Smooth muscle cell (in vitro differentiated cells): Measurements from ENCODE around the gene XPO1. TPM values are rescaled to one million over a fixed set of nuclear protein-coding genes. Genes with fewer than 3 reads are reported as not detected.

Experiments used
- DNase-seq: peaks from one replicate; lab custom pipeline; 2025; ENCODE audit not compliant: unreplicated experiment; lab: John Stamatoyannopoulos, UW
- H2AFZ ChIP-seq: fragments of 200-600 bp; sonication (generic); 2 replicates; pipeline ENCODE4 v1.6.0; 2016; ENCODE audit warnings: antibody characterized with exemption, low read depth, mild to moderate bottlenecking
- H3F3A ChIP-seq: fragments of 200-600 bp; sonication (generic); 2 replicates; pipeline ENCODE4 v1.6.0; 2017; ENCODE audit warnings: antibody characterized with exemption, low read depth
- H3K27ac ChIP-seq: fragments of 200-600 bp; sonication (generic); 2 replicates; pipeline ENCODE4 v1.5.1; 2016; ENCODE audit warnings: low read depth, mild to moderate bottlenecking
- H3K27me3 ChIP-seq: fragments of 200-600 bp; sonication (generic); 2 replicates; pipeline ENCODE4 v1.6.1; 2016; ENCODE audit warnings: low read depth, mild to moderate bottlenecking
- H3K36me3 ChIP-seq: fragments of 200-600 bp; sonication (generic); 2 replicates; pipeline ENCODE4 v1.5.1; 2016; ENCODE audit warnings: low read depth
- H3K4me1 ChIP-seq: fragments of 200-600 bp; sonication (generic); 2 replicates; pipeline ENCODE4 v1.5.1; 2016; ENCODE audit warnings: low read depth
- H3K4me2 ChIP-seq: fragments of 200-600 bp; sonication (generic); 2 replicates; pipeline ENCODE4 v1.6.0; 2016; ENCODE audit warnings: mild to moderate bottlenecking
- H3K4me3 ChIP-seq: fragments of 200-600 bp; sonication (generic); 2 replicates; pipeline ENCODE4 v1.5.1; 2016; ENCODE audit warnings: mild to moderate bottlenecking
- H3K79me2 ChIP-seq: fragments of 200-600 bp; sonication (generic); 2 replicates; pipeline ENCODE4 v1.6.0; 2016; ENCODE audit warnings: low read depth, mild to moderate bottlenecking
- H3K9ac ChIP-seq: fragments of 200-600 bp; sonication (generic); 2 replicates; pipeline ENCODE4 v1.6.0; 2016; ENCODE audit warnings: low read depth
- H3K9me3 ChIP-seq: fragments of 200-600 bp; sonication (generic); replicated peaks from 2 replicates; pipeline ENCODE4 v1.5.1; 2016; ENCODE audit warnings: low read depth
- H4K20me1 ChIP-seq: fragments of 200-600 bp; sonication (generic); 2 replicates; pipeline ENCODE4 v1.6.0; 2016; ENCODE audit warnings: low read depth
- WGBS: methylation state at CpG from one replicate; pipeline ENCODE4 v1.1.7; 2016; ENCODE audit warnings: low lambda C conversion rate; 5-methylcytosine and 5-hydroxymethylcytosine counted together
- polyA plus RNA-seq: library from polyadenylated mRNA; unstranded; fragments of >200 nt; fragmentation: Nextera tagmentation; extraction: Ambion mirVana; gene quantifications from 2 replicates; pipeline ENCODE4 v1.2.1, GENCODE V29; 2016
- total RNA-seq: library from RNA; depleted of rRNA; stranded (reverse); fragments of >200 nt; gene quantifications from 2 replicates; pipeline ENCODE4 v1.2.3, GENCODE V29; 2014
- TF ChIP-seq, protein P1 (sequence below): fragments of 200-600 bp; sonication (generic); IDR thresholded peaks from 2 replicates; pipeline ENCODE4 v1.5.1; 2017; ENCODE audit warnings: borderline replicate concordance, mild to moderate bottlenecking, antibody characterized with exemption; ENCODE audit not compliant: insufficient read depth, poor library complexity, severe bottlenecking

Gene XPO1
- total and polyA plus RNA-seq, 2 experiments from 2014 or later = 42.6 to 449 TPM

DNA sequence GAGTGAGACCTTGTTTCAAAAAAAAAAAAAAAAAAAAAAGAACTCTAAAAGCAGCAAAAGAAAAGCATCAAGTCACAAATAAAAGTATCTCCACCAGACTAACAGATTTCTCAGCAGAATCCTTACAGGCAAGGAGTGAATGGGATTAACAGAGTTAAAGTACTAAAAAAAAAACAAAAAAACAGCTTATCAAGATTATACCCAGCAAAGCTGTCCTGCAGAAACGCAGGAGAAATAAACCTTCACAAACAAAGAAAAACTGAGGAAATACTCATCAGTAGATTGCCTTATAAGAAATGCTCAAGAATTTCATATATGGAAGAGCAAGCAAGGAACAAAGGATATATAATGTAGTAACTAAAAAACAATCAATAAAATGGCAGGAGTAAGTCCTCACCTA is 102.9 kb downstream of the XPO1 start:
- H3K4me3 ChIP-seq = no peak overlapping the region
- no peaks in the 10 kb centered on the region for H3K9me3 ChIP-seq
- TF ChIP-seq, protein P1, sequence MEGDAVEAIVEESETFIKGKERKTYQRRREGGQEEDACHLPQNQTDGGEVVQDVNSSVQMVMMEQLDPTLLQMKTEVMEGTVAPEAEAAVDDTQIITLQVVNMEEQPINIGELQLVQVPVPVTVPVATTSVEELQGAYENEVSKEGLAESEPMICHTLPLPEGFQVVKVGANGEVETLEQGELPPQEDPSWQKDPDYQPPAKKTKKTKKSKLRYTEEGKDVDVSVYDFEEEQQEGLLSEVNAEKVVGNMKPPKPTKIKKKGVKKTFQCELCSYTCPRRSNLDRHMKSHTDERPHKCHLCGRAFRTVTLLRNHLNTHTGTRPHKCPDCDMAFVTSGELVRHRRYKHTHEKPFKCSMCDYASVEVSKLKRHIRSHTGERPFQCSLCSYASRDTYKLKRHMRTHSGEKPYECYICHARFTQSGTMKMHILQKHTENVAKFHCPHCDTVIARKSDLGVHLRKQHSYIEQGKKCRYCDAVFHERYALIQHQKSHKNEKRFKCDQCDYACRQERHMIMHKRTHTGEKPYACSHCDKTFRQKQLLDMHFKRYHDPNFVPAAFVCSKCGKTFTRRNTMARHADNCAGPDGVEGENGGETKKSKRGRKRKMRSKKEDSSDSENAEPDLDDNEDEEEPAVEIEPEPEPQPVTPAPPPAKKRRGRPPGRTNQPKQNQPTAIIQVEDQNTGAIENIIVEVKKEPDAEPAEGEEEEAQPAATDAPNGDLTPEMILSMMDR = no peak
- H3K4me2 ChIP-seq = no peak overlapping the region
- peaks cover 7% of the 10 kb centered on the region for H3F3A ChIP-seq
- no peak overlapping the region for H3K27ac ChIP-seq
- H3K36me3 ChIP-seq = no peaks in the 10 kb centered on the region
- H3K27me3 ChIP-seq = no peaks in the 10 kb centered on the region
- H3K79me2 ChIP-seq = peaks cover 100% of the 10 kb centered on the region
- no peak for DNase-seq
- H3K4me1 ChIP-seq = no peaks in the 10 kb centered on the region
- H4K20me1 ChIP-seq = peaks cover 100% of the 10 kb centered on the region
- H2AFZ ChIP-seq = no peak overlapping the region
- no peak overlapping the region for H3K9ac ChIP-seq
- WGBS = 100% methylated on average over 1 of the region's 1 CpG

DNA sequence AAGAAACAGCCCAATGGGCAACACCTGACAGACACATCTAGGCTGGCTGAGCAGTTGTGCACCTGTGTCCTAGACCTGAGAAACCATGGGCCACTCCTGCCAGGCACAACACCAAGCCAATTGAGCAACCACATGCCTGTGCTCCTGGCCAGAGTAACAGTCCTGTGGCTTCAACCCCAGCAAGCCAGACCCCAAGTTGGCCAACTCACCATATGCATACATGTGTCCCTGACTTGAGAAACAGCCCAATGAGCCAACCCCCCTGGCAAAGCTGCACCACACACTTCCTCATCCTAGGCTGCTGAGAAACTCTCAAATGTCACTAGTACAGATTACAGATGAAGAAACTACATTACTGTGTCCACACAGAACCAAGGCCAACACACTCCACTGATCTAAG is 103.8 kb downstream of the XPO1 start:
- no peak overlapping the region for H3K9ac ChIP-seq
- DNase-seq = no peak
- no peak overlapping the region for H2AFZ ChIP-seq
- no peak overlapping the region for H3K4me2 ChIP-seq
- H3K79me2 ChIP-seq = peaks cover 100% of the 10 kb centered on the region
- H3K36me3 ChIP-seq = no peaks in the 10 kb centered on the region
- no peaks in the 10 kb centered on the region for H3K27me3 ChIP-seq
- H3K4me3 ChIP-seq = no peak overlapping the region
- no peak overlapping the region for H3K27ac ChIP-seq
- no peaks in the 10 kb centered on the region for H3K4me1 ChIP-seq
- peaks cover 100% of the 10 kb centered on the region for H4K20me1 ChIP-seq
- TF ChIP-seq, protein P1 = no peak
- H3F3A ChIP-seq = peaks cover 7% of the 10 kb centered on the region
- no peaks in the 10 kb centered on the region for H3K9me3 ChIP-seq

DNA sequence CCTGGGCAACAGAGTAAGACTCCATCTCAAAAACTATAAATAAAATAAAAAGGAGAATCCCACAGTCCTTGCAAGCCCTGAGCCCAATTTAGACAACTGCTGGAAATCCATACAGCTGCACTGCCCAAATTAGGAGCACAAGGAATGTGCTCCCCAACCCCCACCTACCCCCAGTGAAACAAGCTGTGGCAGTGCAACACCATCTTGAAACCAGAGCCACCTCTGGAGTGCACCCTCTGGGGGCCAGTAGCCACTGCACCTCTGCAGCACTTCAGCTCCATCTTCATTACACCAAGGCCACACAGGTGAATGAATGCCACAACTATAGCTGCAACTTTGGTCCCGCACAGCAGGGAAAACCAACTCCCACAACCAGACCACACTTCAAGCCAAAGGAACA is 104.5 kb downstream of the XPO1 start:
- no peak overlapping the region for H2AFZ ChIP-seq
- H3K27me3 ChIP-seq = no peaks in the 10 kb centered on the region
- TF ChIP-seq, protein P1 = no peak
- no peak overlapping the region for H3K27ac ChIP-seq
- H4K20me1 ChIP-seq = peaks cover 100% of the 10 kb centered on the region
- peaks cover 7% of the 10 kb centered on the region for H3F3A ChIP-seq
- no peaks in the 10 kb centered on the region for H3K36me3 ChIP-seq
- H3K9me3 ChIP-seq = no peaks in the 10 kb centered on the region
- H3K4me2 ChIP-seq = no peak overlapping the region
- no peak for DNase-seq
- WGBS = 100% methylated on average over 1 of the region's 1 CpG
- H3K79me2 ChIP-seq = peaks cover 100% of the 10 kb centered on the region
- H3K4me1 ChIP-seq = no peaks in the 10 kb centered on the region
- no peak overlapping the region for H3K9ac ChIP-seq
- H3K4me3 ChIP-seq = no peak overlapping the region

DNA sequence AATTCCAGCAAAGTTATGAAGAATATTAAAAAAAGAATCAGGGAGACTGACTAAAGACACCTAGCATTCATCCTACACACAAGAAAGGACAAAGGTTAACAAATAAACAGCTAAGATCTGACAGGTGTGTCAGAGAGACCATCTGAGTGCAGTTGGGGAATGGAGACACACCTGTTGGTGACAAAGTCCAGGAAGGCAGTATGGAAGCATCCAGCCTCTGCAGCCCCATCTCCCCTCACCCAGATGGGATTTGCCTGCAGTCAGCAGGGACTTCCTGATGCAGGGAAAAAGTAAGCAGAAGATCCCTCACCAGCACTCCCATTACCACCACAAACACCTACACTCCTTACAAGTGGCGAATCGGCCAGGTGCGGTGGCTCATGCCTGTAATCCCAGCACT is 105.2 kb downstream of the XPO1 start:
- DNase-seq = no peak
- Histone ChIP-seq H3K4me1 (no peaks in the 10 kb centered on the region), H3K27me3 (no peaks in the 10 kb centered on the region), H3K36me3 (no peaks in the 10 kb centered on the region), H3K9ac (no peak overlapping the region), H3K4me2 (no peak overlapping the region), H3K4me3 (no peak overlapping the region), H4K20me1 (peaks cover 100% of the 10 kb centered on the region), H3F3A (peaks cover 7% of the 10 kb centered on the region), H2AFZ (no peak overlapping the region), H3K27ac (no peak overlapping the region), H3K9me3 (no peaks in the 10 kb centered on the region), H3K79me2 (peaks cover 100% of the 10 kb centered on the region)
- TF ChIP-seq, protein P1 = no peak
- 93% methylated on average over 3 of the region's 3 CpGs for WGBS
